K562 (cell line): Measurements from ENCODE around the gene ZSCAN26.

Experiments
- CTCF ChIP-seq, 3 experiments: IDR thresholded peaks in 2 of 3; conservative IDR thresholded peaks in 1 of 3; 2 replicates each; pipeline ENCODE4 v1.5.1; 2011 to 2012; ENCODE audit warnings: low read length in 3 of 3, mild to moderate bottlenecking in 3 of 3, control low read depth in 2 of 3, improper control_type of control experiment in 1 of 3, inconsistent platforms in 1 of 3, low read depth in 1 of 3, mixed read lengths in 1 of 3, moderate library complexity in 1 of 3; ENCODE audit not compliant: insufficient read depth in 2 of 3
- EP300 ChIP-seq: IDR thresholded peaks from 2 replicates; pipeline ENCODE4 v1.6.1; 2012; ENCODE audit warnings: low read length, improper control_type of control experiment
- EZH2 ChIP-seq: IDR thresholded peaks from 2 replicates; pipeline ENCODE4 v1.6.1; 2012; ENCODE audit warnings: low read depth, mild to moderate bottlenecking, inconsistent platforms, low read length, borderline replicate concordance

- TF ChIP-seq EZH2 (no peak), EP300 (no peak), CTCF (IDR thresholded peaks at IDR 0.05 in 2 of 3, conservative IDR thresholded peaks at IDR 0.05 in 1 of 3; ENCODE audit: insufficient read depth in 2 of 3, low read depth in 1 of 3, low read length in 3 of 3) (no peak)
Measured at GRCh38 chr6:28243946-28244345, 23.0 kb upstream of the ZSCAN26 start.
